ENCODE measurements around the gene CDH23.
A peak's percentile ranks its signal among the peaks of the same experiment; 100 is the strongest.

Gene CDH23

DNA sequence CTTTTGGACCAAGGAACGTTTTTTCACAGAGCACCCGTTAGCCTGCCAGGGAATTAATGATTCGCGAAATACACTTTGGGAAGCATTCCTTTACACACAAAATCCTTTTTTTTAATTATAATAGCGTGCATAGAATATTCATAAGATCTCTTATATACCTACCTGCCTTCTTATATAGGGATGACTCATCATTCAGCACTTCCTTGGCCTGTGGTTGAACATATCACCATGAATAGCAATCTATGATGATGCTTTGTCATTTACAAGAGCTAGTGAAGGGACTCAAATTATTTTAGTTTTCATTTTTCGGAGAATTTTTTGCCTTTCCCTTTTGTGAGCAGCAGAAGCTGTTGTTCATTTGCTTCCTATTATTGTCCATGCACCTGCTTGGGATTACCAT is 97.0 kb downstream of the CDH23 start:
- no CpG with 5 or more reads among the region's 6 CpGs for WGBS (ENCODE audit: extremely low coverage, insufficient coverage, insufficient read length)
- Histone ChIP-seq H2AK5ac (ENCODE audit: low read length) (no peak overlapping the region), H3K79me2 (ENCODE audit: control insufficient read depth, insufficient read depth, low read length, poor library complexity) (no peaks in the 10 kb centered on the region)

GRCh38 chr10:71494476-71494875 is 97.8 kb downstream of the CDH23 start:
- Histone ChIP-seq H3K14ac (ENCODE audit: low read length) (no peak overlapping the region), H2AK5ac (ENCODE audit: low read length) (no peak overlapping the region), H3K79me2 (ENCODE audit: control insufficient read depth, insufficient read depth, low read length, poor library complexity) (no peaks in the 10 kb centered on the region), H3K27me3 (ENCODE audit: insufficient read depth, low read length) (no peaks in the 10 kb centered on the region), H3K4me3 (ENCODE audit: low read depth, low read length) (no peak overlapping the region), H2BK5ac (ENCODE audit: low read depth, low read length, poor library complexity) (no peak overlapping the region), H3K4me2 (ENCODE audit: low read length) (no peak overlapping the region), H4K91ac (ENCODE audit: low read depth, low read length) (no peak overlapping the region), H4K12ac (ENCODE audit: low read depth, low read length) (no peak overlapping the region), H3K23ac (ENCODE audit: low read length) (no peak overlapping the region), H3K18ac (ENCODE audit: low read length) (no peak overlapping the region), H3K79me1 (ENCODE audit: low read length) (no peaks in the 10 kb centered on the region), H4K8ac (ENCODE audit: low read depth, low read length) (no peak overlapping the region), H3K27ac (ENCODE audit: low read depth, low read length) (no peak overlapping the region), H2BK120ac (ENCODE audit: insufficient read depth, low read length, poor library complexity) (no peak overlapping the region), H2BK12ac (ENCODE audit: low read length) (no peak overlapping the region), H3K9me3 (ENCODE audit: insufficient read depth, low read depth, low read length) (peaks cover 3% of the 10 kb centered on the region), H3K4ac (ENCODE audit: low read depth, low read length) (no peak overlapping the region), H2AFZ (ENCODE audit: insufficient read depth, low read length, poor library complexity) (no peak overlapping the region), H3K9ac (ENCODE audit: low read length) (no peak overlapping the region), H3K36me3 (ENCODE audit: control insufficient read depth in 1 of 2, insufficient read depth in 2 of 2, low read length in 2 of 2) (no peaks in the 10 kb centered on the region), H3K4me1 (ENCODE audit: control insufficient read depth in 1 of 2, insufficient read depth in 2 of 2, low read length in 2 of 2) (no peaks in the 10 kb centered on the region)
- no CpG with 5 or more reads among the region's 8 CpGs for WGBS (ENCODE audit: extremely low coverage, insufficient coverage, insufficient read length)
- peak; percentile 92 for DNase-seq

More for the DNA sequence above, 97.0 kb downstream of the CDH23 start:
- Histone ChIP-seq H3K4me2 (ENCODE audit: low read length) (no peak overlapping the region), H3K27me3 (ENCODE audit: insufficient read depth, low read length) (no peaks in the 10 kb centered on the region), H3K4ac (ENCODE audit: low read depth, low read length) (no peak overlapping the region), H3K27ac (ENCODE audit: low read depth, low read length) (no peak overlapping the region), H2BK120ac (ENCODE audit: insufficient read depth, low read length, poor library complexity) (no peak overlapping the region), H3K4me1 (ENCODE audit: control insufficient read depth in 1 of 2, insufficient read depth in 2 of 2, low read length in 2 of 2) (no peaks in the 10 kb centered on the region), H4K12ac (ENCODE audit: low read depth, low read length) (no peak overlapping the region), H3K9ac (ENCODE audit: low read length) (no peak overlapping the region), H3K23ac (ENCODE audit: low read length) (no peak overlapping the region), H3K36me3 (ENCODE audit: control insufficient read depth in 1 of 2, insufficient read depth in 2 of 2, low read length in 2 of 2) (no peaks in the 10 kb centered on the region), H3K14ac (ENCODE audit: low read length) (no peak overlapping the region), H2BK5ac (ENCODE audit: low read depth, low read length, poor library complexity) (no peak overlapping the region), H2BK12ac (ENCODE audit: low read length) (no peak overlapping the region), H2AFZ (ENCODE audit: insufficient read depth, low read length, poor library complexity) (no peak overlapping the region), H3K18ac (ENCODE audit: low read length) (no peak overlapping the region), H3K4me3 (ENCODE audit: low read depth, low read length) (no peak overlapping the region), H3K79me1 (ENCODE audit: low read length) (no peaks in the 10 kb centered on the region), H3K9me3 (ENCODE audit: insufficient read depth, low read depth, low read length) (peaks cover 3% of the 10 kb centered on the region), H4K8ac (ENCODE audit: low read depth, low read length) (no peak overlapping the region), H4K91ac (ENCODE audit: low read depth, low read length) (no peak overlapping the region)
- DNase-seq, result no peak

DNA sequence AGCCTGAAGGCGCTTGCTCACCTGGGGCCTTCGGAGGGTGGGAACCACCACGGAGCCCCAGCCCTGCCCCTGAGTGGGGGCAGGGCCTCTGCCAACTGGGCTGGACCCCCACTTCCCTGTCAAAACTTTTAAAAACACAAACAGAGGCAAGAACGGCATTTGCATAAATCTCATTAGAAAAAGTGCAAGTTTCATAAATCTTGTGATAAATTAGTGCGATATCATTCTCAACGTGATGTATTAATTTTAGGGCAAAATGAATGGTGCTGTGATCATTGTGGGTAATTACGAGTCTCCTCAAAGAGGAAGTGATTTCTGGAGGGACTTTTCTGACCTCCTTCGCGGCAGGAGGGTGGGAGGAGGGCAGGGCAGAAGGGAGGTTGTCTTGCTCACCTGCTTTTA is 98.3 kb downstream of the CDH23 start:
- no peak overlapping the region for H4K12ac ChIP-seq (ENCODE audit: low read depth, low read length)

GRCh38 chr10:71496927-71497762 is 100.4 kb downstream of the CDH23 start:
- Histone ChIP-seq H3K4ac (ENCODE audit: low read depth, low read length) (no peak overlapping the region), H3K79me2 (ENCODE audit: control insufficient read depth, insufficient read depth, low read length, poor library complexity) (no peaks in the 10 kb centered on the region), H3K14ac (ENCODE audit: low read length) (no peak overlapping the region), H3K9me3 (ENCODE audit: insufficient read depth, low read depth, low read length) (peaks cover 3% of the 10 kb centered on the region), H3K79me1 (ENCODE audit: low read length) (no peaks in the 10 kb centered on the region), H4K91ac (ENCODE audit: low read depth, low read length) (no peak overlapping the region), H3K4me3 (ENCODE audit: low read depth, low read length) (no peak overlapping the region), H2AFZ (ENCODE audit: insufficient read depth, low read length, poor library complexity) (no peak overlapping the region), H3K27ac (ENCODE audit: low read depth, low read length) (no peak overlapping the region), H3K18ac (ENCODE audit: low read length) (no peak overlapping the region), H3K27me3 (ENCODE audit: insufficient read depth, low read length) (no peaks in the 10 kb centered on the region), H2AK5ac (ENCODE audit: low read length) (no peak overlapping the region), H2BK120ac (ENCODE audit: insufficient read depth, low read length, poor library complexity) (no peak overlapping the region), H3K9ac (ENCODE audit: low read length) (no peak overlapping the region), H3K36me3 (ENCODE audit: control insufficient read depth in 1 of 2, insufficient read depth in 2 of 2, low read length in 2 of 2) (no peaks in the 10 kb centered on the region), H4K8ac (ENCODE audit: low read depth, low read length) (no peak overlapping the region), H2BK5ac (ENCODE audit: low read depth, low read length, poor library complexity) (no peak overlapping the region), H2BK12ac (ENCODE audit: low read length) (no peak overlapping the region), H3K4me2 (ENCODE audit: low read length) (no peak overlapping the region), H3K23ac (ENCODE audit: low read length) (no peak overlapping the region), H3K4me1 (ENCODE audit: control insufficient read depth in 1 of 2, insufficient read depth in 2 of 2, low read length in 2 of 2) (no peaks in the 10 kb centered on the region), H4K12ac (ENCODE audit: low read depth, low read length) (no peak overlapping the region)
- no peak for DNase-seq
- WGBS (ENCODE audit: extremely low coverage, insufficient coverage, insufficient read length), result no CpG with 5 or more reads among the region's 14 CpGs

More for the DNA sequence above, 98.3 kb downstream of the CDH23 start:
- Histone ChIP-seq H3K4me1 (ENCODE audit: control insufficient read depth in 1 of 2, insufficient read depth in 2 of 2, low read length in 2 of 2) (no peaks in the 10 kb centered on the region), H3K27me3 (ENCODE audit: insufficient read depth, low read length) (no peaks in the 10 kb centered on the region), H3K27ac (ENCODE audit: low read depth, low read length) (no peak overlapping the region), H2BK12ac (ENCODE audit: low read length) (no peak overlapping the region), H3K9me3 (ENCODE audit: insufficient read depth, low read depth, low read length) (peaks cover 3% of the 10 kb centered on the region), H3K36me3 (ENCODE audit: control insufficient read depth in 1 of 2, insufficient read depth in 2 of 2, low read length in 2 of 2) (no peaks in the 10 kb centered on the region), H3K18ac (ENCODE audit: low read length) (no peak overlapping the region), H3K4me2 (ENCODE audit: low read length) (no peak overlapping the region), H4K8ac (ENCODE audit: low read depth, low read length) (no peak overlapping the region), H2AFZ (ENCODE audit: insufficient read depth, low read length, poor library complexity) (no peak overlapping the region), H4K91ac (ENCODE audit: low read depth, low read length) (no peak overlapping the region), H3K4ac (ENCODE audit: low read depth, low read length) (no peak overlapping the region), H2BK120ac (ENCODE audit: insufficient read depth, low read length, poor library complexity) (no peak overlapping the region), H2BK5ac (ENCODE audit: low read depth, low read length, poor library complexity) (no peak overlapping the region), H2AK5ac (ENCODE audit: low read length) (no peak overlapping the region), H3K79me2 (ENCODE audit: control insufficient read depth, insufficient read depth, low read length, poor library complexity) (no peaks in the 10 kb centered on the region), H3K23ac (ENCODE audit: low read length) (no peak overlapping the region), H3K14ac (ENCODE audit: low read length) (no peak overlapping the region), H3K4me3 (ENCODE audit: low read depth, low read length) (no peak overlapping the region), H3K9ac (ENCODE audit: low read length) (no peak overlapping the region), H3K79me1 (ENCODE audit: low read length) (no peaks in the 10 kb centered on the region)
- no peak for DNase-seq
- WGBS (ENCODE audit: extremely low coverage, insufficient coverage, insufficient read length), result no CpG with 5 or more reads among the region's 9 CpGs
